Brain microvascular endothelial cell (primary cell): Measurements from ENCODE around the gene ATAD3C.
"Not testable (repeated sequence)": the region's sequence is repeated elsewhere in the genome, so short reads cannot be mapped to it uniquely, and the experiment has no call there.

Source experiments
- DNase-seq: peaks from one replicate; pipeline ENCODE4 v3.0.0-alpha.2; 2020
- H3K27ac ChIP-seq: fragments of 250-450 bp; sonication (Bioruptor Pico); 2 replicates; pipeline ENCODE4 v1.5.1; 2020; ENCODE audit warnings: mild to moderate bottlenecking, moderate library complexity
- H3K27me3 ChIP-seq: fragments of 250-450 bp; sonication (Bioruptor Pico); replicated peaks from 2 replicates; pipeline ENCODE4 v1.5.1; 2020; ENCODE audit warnings: mild to moderate bottlenecking
- H3K36me3 ChIP-seq: fragments of 250-450 bp; sonication (Bioruptor Pico); replicated peaks from 2 replicates; pipeline ENCODE4 v1.5.1; 2020; ENCODE audit warnings: mild to moderate bottlenecking
- H3K4me3 ChIP-seq: 2 replicates; pipeline ENCODE4 v1.5.1; 2011; ENCODE audit warnings: low read depth, mild to moderate bottlenecking, control low read depth, low read length, moderate library complexity
- CTCF ChIP-seq: IDR thresholded peaks from 2 replicates; pipeline ENCODE4 v1.5.1; 2011; ENCODE audit warnings: low read depth, mild to moderate bottlenecking, moderate library complexity, low read length, control low read depth, inconsistent platforms; ENCODE audit errors: missing control alignments
- in situ Hi-C: cut with HindIII; loops from 2 replicates; pipeline ENCODE4 v1.10.0; 2017; ENCODE audit warnings: low sequenced_read_pairs, low pct_ligation_motif_present

The ATAD3C gene

GRCh38 chr1:1451696-1452364, 2.3 kb downstream of the ATAD3C start:
- H3K36me3 ChIP-seq = no peaks in the 10 kb centered on the region
- no peak for DNase-seq
- no peaks in the 10 kb centered on the region for H3K27me3 ChIP-seq
- in situ Hi-C loops = no loop called here
- no peak overlapping the region for H3K4me3 ChIP-seq
- H3K27ac ChIP-seq = no peak overlapping the region
- no peak for TF ChIP-seq CTCF

GRCh38 chr1:1452365-1452739, 2.9 kb downstream of the ATAD3C start:
- H3K27me3 ChIP-seq, DNase-seq, H3K36me3 ChIP-seq, H3K27ac ChIP-seq, H3K4me3 ChIP-seq, in situ Hi-C loops: not testable (repeated sequence)

- no peak overlapping the region for H3K4me3 ChIP-seq
- no peaks in the 10 kb centered on the region for H3K27me3 ChIP-seq
- in situ Hi-C loops = no loop called here
- no peak for TF ChIP-seq CTCF
- no peak for DNase-seq
- H3K36me3 ChIP-seq = no peaks in the 10 kb centered on the region
- H3K27ac ChIP-seq = no peak overlapping the region
Observed at GRCh38 chr1:1452882-1453281, 3.4 kb downstream of the ATAD3C start.

GRCh38 chr1:1454286-1455056, 5.0 kb downstream of the ATAD3C start:
- H3K36me3 ChIP-seq, H3K27ac ChIP-seq, DNase-seq, H3K4me3 ChIP-seq, H3K27me3 ChIP-seq, in situ Hi-C loops: not testable (repeated sequence)

- no peaks in the 10 kb centered on the region for H3K27me3 ChIP-seq
- in situ Hi-C loops = no loop called here
- no peak overlapping the region for H3K27ac ChIP-seq
- no peaks in the 10 kb centered on the region for H3K36me3 ChIP-seq
- no peak for DNase-seq
- no peak overlapping the region for H3K4me3 ChIP-seq
- TF ChIP-seq CTCF = no peak
Observed at GRCh38 chr1:1455366-1455884, 5.9 kb downstream of the ATAD3C start.

GRCh38 chr1:1455934-1456333, 6.4 kb downstream of the ATAD3C start:
- H3K27me3 ChIP-seq, H3K36me3 ChIP-seq, H3K27ac ChIP-seq, in situ Hi-C loops, H3K4me3 ChIP-seq, DNase-seq: not testable (repeated sequence)

GRCh38 chr1:1456683-1457255, 7.3 kb downstream of the ATAD3C start:
- in situ Hi-C loops, H3K27me3 ChIP-seq, DNase-seq, H3K36me3 ChIP-seq, H3K27ac ChIP-seq, H3K4me3 ChIP-seq: not testable (repeated sequence)

GRCh38 chr1:1459156-1459555, 9.7 kb downstream of the ATAD3C start:
- H3K4me3 ChIP-seq, in situ Hi-C loops, H3K36me3 ChIP-seq, DNase-seq, H3K27me3 ChIP-seq, H3K27ac ChIP-seq: not testable (repeated sequence)

GRCh38 chr1:1459711-1460110, 10.2 kb downstream of the ATAD3C start:
- H3K4me3 ChIP-seq, DNase-seq, in situ Hi-C loops, H3K27ac ChIP-seq, H3K27me3 ChIP-seq, H3K36me3 ChIP-seq: not testable (repeated sequence)
